ENCODE data around the gene ENPP7.

ENPP7 gene

DNA sequence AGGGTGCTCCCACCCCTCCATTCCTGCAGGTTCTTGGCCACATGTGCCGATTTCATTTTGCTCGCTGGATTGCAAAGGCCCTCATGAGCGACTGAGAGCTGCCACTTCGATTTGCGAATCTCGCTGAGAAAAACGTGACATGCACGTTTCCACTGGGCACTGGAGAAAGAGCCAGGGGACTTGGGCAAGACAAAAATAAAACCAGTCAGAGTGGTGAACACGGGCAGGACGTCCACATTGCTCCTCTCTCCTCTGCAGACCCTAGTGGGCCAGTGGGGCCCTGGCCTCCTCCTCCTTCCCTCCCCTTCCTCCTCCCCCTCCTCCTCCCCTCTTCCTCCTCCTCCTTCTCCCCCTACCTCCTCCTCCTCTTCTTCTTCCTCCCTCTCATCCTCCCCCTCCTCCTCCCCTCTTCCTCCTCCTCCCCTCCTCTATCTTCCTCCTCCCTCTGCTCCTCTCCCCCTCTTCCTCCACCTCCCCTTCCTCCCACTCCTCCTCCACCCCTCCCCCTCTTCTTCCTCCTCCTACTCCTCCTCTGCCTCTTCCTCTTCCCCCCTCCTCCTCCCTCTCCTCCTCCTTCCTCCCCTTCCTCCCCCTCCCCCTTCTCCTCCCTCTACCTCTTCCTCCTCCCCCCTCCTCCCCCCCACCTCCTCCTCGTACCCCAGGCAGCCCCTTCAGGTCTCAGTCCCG lies 28.1 kb upstream of the ENPP7 start:
- in situ Hi-C loops (cut with MboI; ENCODE audit: low sequenced_read_pairs): no loop called here

DNA sequence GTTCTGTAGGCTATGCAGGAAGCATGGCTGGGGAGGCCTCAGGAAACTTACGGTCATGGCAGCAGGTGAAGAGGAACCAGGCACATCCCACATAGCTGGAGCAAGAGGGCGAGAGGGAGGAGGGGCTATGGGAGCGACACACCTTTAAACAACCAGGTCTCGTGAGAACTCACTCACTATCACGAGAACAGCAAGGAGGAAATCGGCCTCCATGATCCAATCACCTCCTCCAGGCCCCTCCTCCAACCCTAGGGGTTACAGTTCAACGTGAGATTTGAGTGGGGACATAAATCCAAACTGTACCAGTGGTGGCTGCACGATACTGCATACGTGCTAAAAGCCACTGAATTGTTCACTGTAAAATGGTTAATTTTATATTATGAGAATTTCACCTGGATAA lies 26.1 kb upstream of the ENPP7 start:
- in situ Hi-C loops (cut with MboI; ENCODE audit: low sequenced_read_pairs): no loop called here

DNA sequence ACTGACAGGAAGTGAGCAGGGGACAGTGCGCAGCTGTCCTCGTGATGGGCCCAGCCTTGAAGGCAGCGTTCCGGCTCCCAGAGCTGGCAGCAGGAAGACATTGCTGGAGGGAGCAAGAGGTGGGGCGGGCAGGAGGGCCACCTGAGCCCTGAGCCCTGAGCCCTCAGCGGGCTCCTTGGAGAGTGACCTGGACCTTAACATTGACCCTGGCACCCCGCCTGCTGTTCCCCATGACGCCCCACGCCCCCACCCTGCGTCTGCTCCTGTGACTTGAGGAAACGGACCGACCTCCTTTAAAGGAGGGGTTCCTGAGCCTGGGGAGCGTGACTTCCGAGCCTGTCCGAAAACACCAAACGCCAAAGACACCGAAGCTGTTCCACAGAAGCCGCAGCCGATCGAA lies 25.1 kb upstream of the ENPP7 start:
- in situ Hi-C loops (cut with MboI; ENCODE audit: low sequenced_read_pairs): no loop called here

DNA sequence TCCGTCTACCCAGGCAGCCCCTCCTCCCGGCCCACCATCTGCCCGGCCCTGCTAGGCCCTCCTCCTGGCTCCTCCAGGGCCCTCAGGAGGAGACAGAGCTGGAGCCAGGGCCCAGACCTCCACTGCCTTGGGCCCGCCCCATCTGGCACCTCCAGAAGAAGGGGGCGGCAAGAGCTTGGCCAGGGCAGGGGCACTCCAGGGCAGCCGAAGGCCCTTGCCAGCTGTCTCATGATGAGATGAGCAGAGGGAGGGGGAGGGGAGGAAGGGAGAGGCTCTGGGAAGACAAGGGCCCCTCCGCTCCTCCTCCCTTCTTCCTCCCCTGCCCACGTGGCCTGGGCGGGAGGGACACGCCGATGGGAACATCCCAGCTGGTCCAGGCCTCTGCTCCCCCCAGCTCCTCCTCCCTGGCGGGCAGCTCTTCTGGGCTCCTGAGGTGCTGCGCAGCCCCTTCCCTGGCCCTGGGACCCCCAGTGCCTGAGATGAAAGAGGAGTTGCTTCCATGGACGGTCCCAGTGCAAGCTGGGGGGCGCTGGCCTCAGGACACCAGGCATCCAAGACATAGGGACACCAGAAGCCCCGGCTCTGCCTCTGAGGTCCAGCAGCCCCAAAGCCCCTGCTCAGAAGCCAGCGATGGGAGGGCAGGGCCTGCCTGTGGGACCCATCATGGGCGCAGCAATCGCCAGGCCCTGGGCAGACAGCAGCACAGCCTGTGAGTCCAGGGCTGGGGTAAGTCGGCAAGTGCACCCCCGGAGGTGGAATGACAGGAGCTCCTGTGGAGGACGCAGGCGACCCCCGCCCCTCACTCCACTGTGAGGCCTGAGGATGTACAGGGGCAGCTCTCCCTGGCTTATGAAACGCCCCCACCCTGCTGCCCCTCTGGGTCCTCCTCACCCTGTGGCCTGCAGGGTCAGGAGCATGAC lies 23.6 kb upstream of the ENPP7 start:
- in situ Hi-C loops (cut with MboI; ENCODE audit: low sequenced_read_pairs): no loop called here

DNA sequence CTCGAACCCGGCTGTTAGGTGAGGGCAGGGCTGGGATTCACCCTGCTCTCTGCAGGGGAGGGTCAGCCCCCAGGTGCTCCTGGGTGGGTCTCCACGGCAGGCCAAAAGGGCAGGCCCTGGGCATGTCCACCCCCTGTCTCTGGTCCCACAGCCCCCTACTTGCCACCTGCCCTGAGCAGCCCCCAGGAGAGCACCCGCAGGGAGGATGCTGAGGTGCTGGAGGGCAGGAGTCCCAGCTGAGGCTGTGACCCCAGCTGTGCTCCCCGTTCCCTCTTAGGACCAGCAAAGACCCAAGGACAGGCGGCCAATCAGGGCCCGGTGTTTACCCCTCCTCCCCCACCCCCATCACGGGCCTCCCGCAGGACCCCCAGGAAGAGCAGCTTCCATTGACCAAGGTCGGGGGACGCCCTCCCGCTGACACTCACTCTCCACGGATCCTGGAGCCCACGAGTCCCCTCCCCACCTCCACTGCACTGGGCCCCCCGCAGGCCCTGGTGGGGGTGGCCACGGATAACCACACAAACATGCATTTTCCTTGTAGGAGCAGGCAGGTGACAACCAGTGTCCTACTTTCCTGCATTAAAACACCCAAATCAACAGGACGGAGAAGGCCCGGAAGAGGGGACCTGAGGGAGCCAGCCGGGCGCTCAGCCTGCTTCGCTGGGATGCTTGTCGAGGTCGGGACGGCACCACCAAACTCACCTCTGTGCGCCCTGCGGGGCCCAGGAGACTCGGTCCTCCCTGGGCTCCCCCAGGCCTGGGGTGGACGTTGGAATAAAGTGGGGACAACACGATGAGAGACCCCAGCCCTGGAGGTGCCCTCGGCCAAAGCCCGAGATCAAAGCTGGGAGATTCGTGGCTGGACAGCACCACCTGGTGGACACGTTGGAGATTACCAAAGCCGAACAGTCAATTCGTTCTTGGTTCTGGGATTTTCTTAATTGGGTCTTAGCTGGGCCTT lies 22.5 kb upstream of the ENPP7 start:
- in situ Hi-C loops (cut with MboI; ENCODE audit: low sequenced_read_pairs): no loop called here

DNA sequence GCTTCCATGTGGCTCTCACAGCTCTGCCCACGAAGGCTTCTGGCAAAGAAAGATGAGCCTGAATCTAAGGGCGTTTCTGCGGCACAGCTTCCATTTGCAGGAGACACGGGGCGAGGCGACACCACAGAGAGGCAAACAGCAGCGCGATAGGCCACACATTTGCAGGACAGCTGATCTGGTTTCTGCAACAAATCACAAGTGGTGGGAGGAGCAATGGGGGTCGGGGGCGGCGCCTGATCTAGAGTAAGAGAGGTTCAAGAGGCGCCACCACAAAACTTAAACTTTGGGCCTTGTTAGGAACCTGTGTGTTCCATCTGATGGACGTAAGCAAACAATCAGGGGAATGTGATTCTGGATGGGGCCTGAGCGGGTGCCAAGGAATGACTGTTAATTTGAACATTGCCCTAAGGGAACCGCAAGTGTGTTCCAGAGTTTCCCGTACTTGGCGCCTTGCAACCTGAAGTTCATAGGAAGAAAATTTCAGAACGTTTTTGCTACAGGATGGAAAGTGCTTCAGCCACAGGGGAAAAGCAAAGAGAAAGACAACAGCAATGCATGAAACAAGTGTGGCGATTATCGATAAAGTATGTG lies 18.9 kb upstream of the ENPP7 start:
- in situ Hi-C loops (cut with MboI; ENCODE audit: low sequenced_read_pairs): no loop called here

DNA sequence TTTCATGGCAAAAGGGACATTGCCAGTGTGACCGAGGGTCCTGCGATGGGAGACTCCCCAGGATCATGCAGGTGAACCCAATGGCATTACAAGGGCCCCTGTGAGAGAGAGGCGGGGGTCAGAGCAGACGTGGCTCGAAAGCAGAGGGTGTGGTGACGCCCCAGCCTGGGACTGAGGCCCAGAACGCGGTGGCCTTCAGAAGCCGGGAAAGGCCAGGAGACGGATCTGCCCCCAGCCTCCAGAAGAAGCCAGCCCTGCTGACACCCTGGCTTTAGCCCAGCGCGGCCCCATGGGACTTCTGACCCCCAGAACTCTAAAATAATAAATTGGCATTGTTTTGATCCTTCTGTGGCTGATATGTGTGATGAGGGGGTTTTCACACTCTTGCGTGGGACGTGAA lies 17.4 kb upstream of the ENPP7 start:
- in situ Hi-C loops (cut with MboI; ENCODE audit: low sequenced_read_pairs): no loop called here

DNA sequence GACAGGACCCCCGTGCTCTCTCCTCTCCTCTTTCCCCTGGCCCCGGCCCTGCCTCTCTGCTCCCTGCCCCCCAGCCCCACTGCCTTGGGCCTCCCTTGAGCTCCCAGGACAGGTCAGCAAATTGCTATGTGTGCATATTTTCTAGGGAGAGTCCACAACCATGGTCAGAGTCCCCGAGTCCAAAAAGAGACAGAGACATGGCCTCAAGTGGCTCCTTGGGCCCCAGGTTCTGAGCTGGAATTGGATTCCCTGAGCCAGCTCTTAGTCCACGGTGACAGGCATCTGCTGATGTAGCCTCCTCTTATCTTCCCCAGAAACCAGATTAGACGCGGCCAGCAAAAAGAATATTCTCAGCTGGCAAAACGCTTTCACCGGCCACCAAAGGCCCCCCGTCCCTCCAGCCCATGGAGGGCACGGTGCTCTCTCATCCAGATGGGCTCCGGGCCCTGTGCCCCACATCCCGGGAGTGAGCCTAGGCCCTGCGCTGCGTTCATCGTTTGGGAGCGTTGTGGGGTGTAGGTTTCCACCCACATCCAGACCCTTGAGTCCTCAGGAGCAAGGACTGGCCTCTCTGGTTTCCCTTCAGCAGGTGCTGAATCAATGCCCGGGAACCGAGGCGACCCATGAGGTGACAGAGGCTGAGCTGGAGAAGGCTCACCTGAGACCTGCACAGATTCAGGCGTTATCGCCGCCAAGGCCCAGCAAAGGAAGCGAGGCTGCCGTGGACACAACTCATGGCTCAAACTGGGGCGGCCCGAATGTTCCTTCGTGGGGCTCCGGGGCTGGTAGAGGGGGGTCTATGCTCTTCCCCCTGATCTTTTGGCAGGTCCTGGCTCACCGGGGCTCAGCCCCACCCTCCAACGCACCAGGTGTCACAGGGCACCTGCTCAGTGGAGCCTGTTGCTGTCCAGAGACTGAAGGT lies 16.3 kb upstream of the ENPP7 start:
- in situ Hi-C loops (cut with MboI; ENCODE audit: low sequenced_read_pairs): no loop called here

DNA sequence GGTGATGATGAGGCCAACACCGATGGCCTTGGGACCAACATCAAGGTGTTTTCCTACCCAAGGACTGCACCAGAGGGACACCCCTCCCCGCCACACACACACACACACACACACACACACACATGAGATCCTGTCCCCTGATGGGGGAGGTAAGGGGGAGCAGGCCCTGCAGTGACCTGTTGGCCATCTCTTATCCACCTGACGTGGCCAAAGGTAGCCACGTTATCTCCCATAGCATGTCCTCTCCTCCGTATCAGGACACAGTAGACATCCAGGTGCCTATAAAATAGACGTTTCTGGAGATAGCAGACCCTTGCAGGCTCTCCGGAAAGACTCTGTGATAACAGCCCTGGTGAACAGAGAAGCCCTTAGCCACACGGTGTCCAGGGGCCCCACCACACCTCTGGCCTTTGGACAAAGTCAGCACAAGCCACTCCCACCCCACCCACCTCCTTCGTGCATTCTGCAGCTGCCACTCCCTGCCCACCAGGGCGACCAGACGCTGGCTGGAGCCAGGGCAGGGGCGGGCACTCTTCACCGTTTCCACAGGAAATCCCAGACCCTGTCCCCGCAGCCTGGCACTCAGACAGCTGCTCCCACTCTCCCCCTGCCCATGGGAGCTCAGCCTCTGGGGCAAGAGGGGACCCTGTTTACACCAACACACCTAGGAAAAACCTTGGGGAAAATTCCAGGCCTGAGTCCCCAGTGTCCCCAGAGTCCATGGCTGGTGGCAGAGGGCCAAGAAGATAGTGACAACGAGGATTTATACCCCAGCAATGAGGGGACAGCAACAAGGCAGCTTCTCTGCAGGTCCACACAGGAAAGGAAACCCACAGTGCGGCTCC lies 15.4 kb upstream of the ENPP7 start:
- in situ Hi-C loops (cut with MboI; ENCODE audit: low sequenced_read_pairs): no loop called here

DNA sequence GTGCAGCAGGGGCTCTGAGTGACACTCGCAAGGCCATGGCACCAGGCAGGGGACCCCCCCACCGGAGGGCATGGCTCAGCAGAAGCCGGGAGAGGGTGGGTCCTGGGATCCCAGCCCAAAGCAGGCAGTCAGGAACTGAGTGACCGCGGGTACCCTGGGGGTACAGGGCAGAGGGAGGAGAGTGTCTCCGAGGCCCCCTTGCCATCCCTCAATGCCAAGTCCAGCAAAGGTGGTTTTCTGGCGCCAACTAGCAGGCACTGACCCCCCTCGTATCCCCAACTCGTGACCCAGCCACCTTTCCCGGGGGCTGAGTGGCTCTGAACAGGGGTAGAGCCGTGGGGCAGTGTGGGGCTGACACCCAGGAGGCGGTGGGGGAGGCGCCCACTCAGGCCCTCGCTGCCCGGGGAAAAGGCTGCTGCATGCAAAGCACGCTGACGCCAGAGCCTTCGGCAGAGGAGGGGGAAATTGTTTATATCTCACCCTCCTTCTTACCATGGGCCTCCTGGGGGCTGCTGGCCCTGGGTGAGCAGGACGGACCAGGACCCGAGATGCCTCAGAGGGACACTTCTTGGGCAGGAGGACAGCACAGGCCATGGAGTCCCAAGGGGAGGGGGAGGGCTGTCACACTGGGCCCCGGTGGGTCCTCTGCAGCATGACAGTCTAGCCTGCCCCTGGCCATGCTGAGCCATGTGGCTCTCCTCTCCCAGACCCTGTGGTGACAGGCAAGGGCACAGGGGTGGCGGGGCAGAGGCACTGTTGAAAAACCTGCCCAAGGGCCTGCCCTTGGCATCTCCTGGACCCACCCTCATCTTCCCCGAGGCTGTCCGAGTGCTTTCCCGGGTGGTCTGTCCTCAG lies 14.6 kb upstream of the ENPP7 start:
- in situ Hi-C loops (cut with MboI; ENCODE audit: low sequenced_read_pairs): no loop called here

DNA sequence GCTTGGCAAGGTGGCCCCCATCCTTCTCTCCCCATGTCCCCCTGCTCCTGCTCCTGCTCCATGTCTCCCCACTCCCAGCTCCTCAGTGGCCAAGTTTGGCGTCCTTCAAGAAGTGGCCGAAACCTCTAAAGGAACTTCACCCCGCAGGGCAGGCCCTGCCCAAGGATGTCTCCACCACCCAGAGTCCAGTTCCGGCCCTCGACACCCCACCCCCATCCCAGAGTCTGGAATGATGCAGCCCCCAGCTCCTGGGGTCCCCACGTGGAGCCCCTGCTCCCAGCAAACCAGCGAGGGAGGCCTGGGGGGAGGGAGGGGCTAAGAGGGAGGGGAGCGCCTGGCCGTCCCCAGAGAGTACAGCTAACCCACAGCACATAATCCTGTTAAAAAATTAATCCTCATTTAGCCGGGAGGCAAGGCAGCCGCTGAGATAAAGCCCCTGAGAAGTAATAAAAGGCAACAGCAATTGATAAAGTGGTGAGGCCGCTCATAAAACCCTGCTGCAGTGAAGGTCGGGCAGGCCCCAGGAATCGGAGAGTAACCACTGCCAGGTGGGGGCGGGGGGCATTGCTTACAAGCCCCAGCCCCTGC lies 9.9 kb upstream of the ENPP7 start:
- in situ Hi-C loops (cut with MboI; ENCODE audit: low sequenced_read_pairs): no loop called here

DNA sequence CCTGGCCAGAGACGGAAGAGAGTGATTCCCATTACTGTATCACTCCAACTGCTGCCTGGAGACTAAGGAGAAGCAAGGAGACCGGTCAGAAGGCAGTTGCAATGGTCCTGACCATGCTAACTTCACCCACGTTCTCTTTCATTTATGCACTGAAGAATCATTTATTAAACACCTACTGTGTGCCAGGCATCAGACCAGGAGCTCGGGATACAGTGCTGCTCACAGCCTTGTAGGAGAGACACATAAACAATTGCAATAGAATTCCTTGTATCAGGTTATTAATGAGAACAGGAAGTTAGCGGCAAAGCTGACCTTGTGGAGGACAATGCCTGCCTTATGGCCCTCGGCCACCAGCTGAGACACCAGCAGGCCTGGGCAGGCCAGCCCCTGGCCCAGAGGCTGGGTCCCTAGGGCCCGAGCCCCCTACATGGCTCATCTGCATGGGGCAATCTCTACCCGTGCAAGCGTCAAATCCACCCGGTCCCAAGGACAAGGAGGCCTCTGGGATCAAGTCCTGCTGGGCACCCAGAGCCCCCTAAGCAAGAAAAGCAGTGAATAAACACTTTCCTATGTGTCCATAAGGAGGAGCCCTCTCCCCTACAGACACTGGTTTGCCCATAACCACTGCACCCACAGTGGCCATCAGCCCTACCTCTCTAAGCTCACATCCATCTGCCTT lies 8.6 kb upstream of the ENPP7 start:
- in situ Hi-C loops (cut with MboI; ENCODE audit: low sequenced_read_pairs): no loop called here

DNA sequence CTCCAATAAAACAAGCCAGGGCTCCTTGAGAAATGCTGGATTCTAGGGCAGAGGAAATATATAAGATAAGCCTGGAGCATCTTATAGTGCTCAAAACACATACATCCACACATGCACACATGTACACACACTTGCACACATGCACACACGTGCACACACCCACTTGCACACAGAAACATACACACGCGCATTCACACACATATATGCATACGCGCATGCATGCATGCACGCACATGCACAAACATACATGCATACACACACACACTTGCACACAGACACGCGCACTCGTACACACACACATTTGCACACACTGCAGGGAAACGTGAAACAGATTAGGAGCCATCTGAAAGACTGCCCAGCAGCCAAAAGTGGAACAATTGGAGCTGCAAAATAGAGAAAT lies 8.0 kb upstream of the ENPP7 start:
- in situ Hi-C loops (cut with MboI; ENCODE audit: low sequenced_read_pairs): no loop called here

DNA sequence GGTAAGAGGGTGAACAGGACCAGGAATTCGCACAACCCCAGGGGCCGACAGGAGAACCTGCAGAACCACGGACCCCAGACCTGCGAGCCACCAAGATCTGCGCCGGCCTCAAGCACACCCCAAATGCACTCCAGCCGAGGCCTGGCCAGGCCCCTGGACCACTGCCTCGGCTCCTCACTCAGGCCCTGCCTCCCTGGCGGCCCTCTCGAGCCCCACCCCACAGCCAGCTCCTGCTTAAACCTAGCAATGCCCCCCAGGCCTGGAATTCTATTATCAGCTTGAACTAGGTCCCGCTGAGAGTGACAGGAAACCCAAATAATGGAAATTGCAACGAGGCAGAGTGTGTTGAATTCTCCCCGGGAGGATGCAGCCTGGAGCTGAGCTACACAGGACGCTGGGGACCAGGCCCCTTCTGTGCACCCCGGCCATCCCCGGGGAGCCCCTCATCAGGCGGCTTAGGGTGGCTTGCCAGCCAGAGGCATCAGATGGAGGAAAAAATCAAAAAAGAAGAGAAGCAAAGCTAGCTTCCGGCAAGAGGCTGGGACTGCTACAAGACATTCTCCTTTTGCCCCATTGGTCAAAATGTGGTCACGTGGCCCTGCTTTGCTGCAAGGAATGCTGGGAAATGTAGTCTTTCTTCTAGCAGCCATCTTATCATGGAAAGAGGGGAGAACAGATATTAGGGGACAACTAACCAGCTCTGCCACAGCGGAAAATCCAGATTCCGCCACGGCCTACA lies 2.4 kb upstream of the ENPP7 start:
- in situ Hi-C loops (cut with MboI; ENCODE audit: low sequenced_read_pairs): no loop called here

DNA sequence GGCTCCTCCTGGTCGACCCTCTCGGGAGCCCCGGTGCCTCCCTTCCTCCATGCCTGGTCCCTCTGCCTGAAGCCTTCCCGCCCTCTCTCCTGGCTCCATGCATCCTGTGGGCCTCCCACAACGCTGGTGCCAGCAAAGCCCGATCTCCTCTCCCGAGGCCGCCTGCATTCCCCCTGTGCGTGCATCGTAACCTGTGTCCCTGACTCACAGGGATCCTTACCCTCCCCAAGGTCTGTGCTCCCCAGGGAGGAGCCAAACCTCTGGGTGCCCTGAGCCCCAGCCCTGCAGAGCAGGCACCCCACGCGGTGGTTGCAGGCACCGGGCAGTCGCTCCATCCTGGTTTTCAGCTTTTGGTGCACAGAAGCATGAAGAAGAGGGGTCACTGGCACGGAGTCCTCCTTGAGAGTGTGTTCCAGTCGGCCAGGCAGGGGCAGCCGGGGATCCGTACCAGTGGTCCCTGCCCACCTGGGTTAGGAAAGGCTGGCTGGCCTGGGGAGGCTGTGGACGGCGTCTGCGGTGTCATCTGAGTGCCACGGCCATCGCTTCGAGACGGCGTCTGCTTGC lies 1.8 kb upstream of the ENPP7 start:
- in situ Hi-C loops (cut with MboI; ENCODE audit: low sequenced_read_pairs): no loop called here

DNA sequence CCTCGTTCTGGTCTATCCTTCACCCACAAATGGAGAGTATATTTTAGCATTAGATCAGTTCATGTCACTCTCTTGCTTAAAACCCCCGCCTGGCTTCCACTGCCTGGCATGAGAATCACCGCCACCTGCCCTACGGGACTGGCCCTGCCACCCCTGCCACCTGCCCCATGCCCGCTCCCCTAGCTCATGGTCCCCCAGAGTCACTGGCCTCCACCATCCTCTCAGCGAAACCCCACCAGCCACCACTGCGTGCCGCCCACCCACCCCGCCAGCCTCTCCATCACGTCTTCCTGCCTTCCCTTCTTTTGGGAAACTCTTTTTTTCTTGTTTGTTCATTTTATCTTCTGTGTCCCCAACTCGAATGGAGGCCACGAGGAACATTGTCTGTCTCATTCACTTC lies 982 bp upstream of the ENPP7 start:
- in situ Hi-C loops (cut with MboI; ENCODE audit: low sequenced_read_pairs): no loop called here
